ENCODE measurements around the gene TNN. TPM values are rescaled to one million over a fixed set of nuclear protein-coding genes. Genes with fewer than 3 reads are reported as not detected.

Gene TNN
- total and polyA plus RNA-seq, 12 donors, result 0.11 to 0.50 (median 0.23) TPM; not detected in 2

DNA sequence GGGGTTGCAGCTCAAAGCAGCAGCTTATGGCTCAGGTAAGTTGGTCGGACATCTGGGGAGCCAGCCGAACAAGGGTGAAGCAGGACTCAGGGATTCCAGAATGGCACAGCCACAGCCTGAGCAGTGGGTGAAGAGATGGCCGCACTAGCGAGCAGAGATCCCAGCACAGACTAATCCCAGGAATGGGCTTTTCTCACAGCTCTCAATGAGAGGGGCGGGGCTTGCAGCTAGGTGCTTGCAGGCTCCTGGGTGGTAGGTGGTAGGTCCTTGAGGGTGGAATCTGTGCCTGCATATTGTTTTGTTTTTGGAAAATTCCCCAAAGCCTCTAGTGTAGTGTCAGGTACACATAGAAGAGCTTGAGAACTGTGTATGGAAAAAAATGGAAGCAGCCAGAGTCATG, 116.0 kb downstream of the TNN start:
- 93 to 96% (median 94%) methylated on average over 4 to 5 of the region's 5 CpGs for WGBS, 4 donors
- no peak for DNase-seq
- H3K4me1 ChIP-seq (replicated peaks in 1 of 2), result no peaks in the 10 kb centered on the region

GRCh38 chr1:175185903-175186302, 118.3 kb downstream of the TNN start:
- no peak overlapping the region for H3K4me3 ChIP-seq
- no peaks in the 10 kb centered on the region for H3K36me3 ChIP-seq (replicated peaks in 1 of 2)
- TF ChIP-seq POLR2A (IDR thresholded peaks at IDR 0.05), result no peak
- no peak for TF ChIP-seq CTCF (IDR thresholded peaks at IDR 0.05)
- H3K9me3 ChIP-seq (replicated peaks in 1 of 3), result no peaks in the 10 kb centered on the region
- no peak for DNase-seq
- WGBS, 4 donors, result 75 to 84% (median 80%) methylated on average over 1 of the region's 1 CpG
- H3K27me3 ChIP-seq, result no peaks in the 10 kb centered on the region
- H3K4me1 ChIP-seq (replicated peaks in 1 of 2), result no peaks in the 10 kb centered on the region
- intact Hi-C loops (cut with DNase I), result no loop called here
- H3K27ac ChIP-seq, result no peak overlapping the region

More for the DNA sequence above, 116.0 kb downstream of the TNN start:
- TF ChIP-seq CTCF (IDR thresholded peaks at IDR 0.05) (no peak), POLR2A (IDR thresholded peaks at IDR 0.05) (no peak)
- no peaks in the 10 kb centered on the region for H3K9me3 ChIP-seq (replicated peaks in 1 of 3)
- H3K36me3 ChIP-seq (replicated peaks in 1 of 2), result no peaks in the 10 kb centered on the region
- H3K27ac ChIP-seq, result no peak overlapping the region
- intact Hi-C loops (cut with DNase I), result no loop called here
- H3K4me3 ChIP-seq, result no peak overlapping the region
- H3K27me3 ChIP-seq, result no peaks in the 10 kb centered on the region

- DNase-seq, result no peak
- Histone ChIP-seq H3K4me3 (no peak overlapping the region), H3K27me3 (no peaks in the 10 kb centered on the region), H3K27ac (peak overlapping the region in 1 of 5 donors; percentile 36), H3K36me3 (replicated peaks in 1 of 2) (no peaks in the 10 kb centered on the region), H3K9me3 (replicated peaks in 1 of 3) (no peaks in the 10 kb centered on the region), H3K4me1 (replicated peaks in 1 of 2) (peaks cover 4% of the 10 kb centered on the region in 2 donors)
- 62 to 85% (median 82%) methylated on average over 2 of the region's 2 CpGs for WGBS, 4 donors
- TF ChIP-seq CTCF (IDR thresholded peaks at IDR 0.05), result no peak
- intact Hi-C loops (cut with DNase I), result no loop called here
Observed at GRCh38 chr1:175186433-175187160, 119.0 kb downstream of the TNN start.

GRCh38 chr1:175188936-175189335, 121.3 kb downstream of the TNN start:
- no peaks in the 10 kb centered on the region for H3K27me3 ChIP-seq
- 62 to 79% (median 69%) methylated on average over 2 of the region's 2 CpGs for WGBS, 4 donors

More at GRCh38 chr1:175188936-175189335, 121.3 kb downstream of the TNN start:
- no peak overlapping the region for H3K27ac ChIP-seq
- intact Hi-C loops (cut with DNase I), result no loop called here
- H3K4me3 ChIP-seq, result no peak overlapping the region
- TF ChIP-seq CTCF (IDR thresholded peaks at IDR 0.05) (no peak), POLR2A (IDR thresholded peaks at IDR 0.05) (no peak)
- H3K9me3 ChIP-seq (replicated peaks in 1 of 3), result no peaks in the 10 kb centered on the region
- peak in 3 of 7 donors; percentile 40 to 56 (median 40) for DNase-seq
- H3K36me3 ChIP-seq (replicated peaks in 1 of 2), result no peaks in the 10 kb centered on the region
- H3K4me1 ChIP-seq (replicated peaks in 1 of 2), result peaks cover 7 to 12% of the 10 kb centered on the region in 2 donors
